ENCODE data around the gene SREK1IP1.

GRCh38 chr5:64727150-64727549 lies 41.3 kb downstream of the SREK1IP1 start:
- TF ChIP-seq CTCF (IDR thresholded peaks at IDR 0.05; ENCODE audit: low read depth, low read length) (no peak), EZH2phosphoT487 (IDR thresholded peaks at IDR 0.05; ENCODE audit: low read depth) (no peak)
